ENCODE data around the gene NANOS3. TPM values are rescaled to one million over a fixed set of nuclear protein-coding genes. Genes with fewer than 3 reads are reported as not detected.
A peak's percentile ranks its signal among the peaks of the same experiment; 100 is the strongest.

The NANOS3 gene
- total and polyA plus RNA-seq, 9 donors: 0.30 to 2.4 (median 1.1) TPM; not detected in 4

GRCh38 chr19:13875824-13876223 lies 1.1 kb upstream of the NANOS3 start:
- no peak for DNase-seq
- H3K36me3 ChIP-seq: no peaks in the 10 kb centered on the region
- H3K4me3 ChIP-seq: no peak overlapping the region
- H3K4me1 ChIP-seq (ENCODE audit: insufficient read depth): peaks cover 5% of the 10 kb centered on the region
- WGBS, 3 donors: 95 to 98% (median 97%) methylated on average over 5 of the region's 5 CpGs
- H3K9me3 ChIP-seq: no peaks in the 10 kb centered on the region
- intact Hi-C loops (cut with DNase I): loop anchor here in 1 of 4 donors (10.0 kb wide), 1 partner anchor 281 kb away; no protein-coding TSS in a partner anchor
- H3K27ac ChIP-seq: no peak overlapping the region
- no peaks in the 10 kb centered on the region for H3K27me3 ChIP-seq
- TF ChIP-seq EP300 (IDR thresholded peaks at IDR 0.05): no peak
- TF ChIP-seq, protein P1, sequence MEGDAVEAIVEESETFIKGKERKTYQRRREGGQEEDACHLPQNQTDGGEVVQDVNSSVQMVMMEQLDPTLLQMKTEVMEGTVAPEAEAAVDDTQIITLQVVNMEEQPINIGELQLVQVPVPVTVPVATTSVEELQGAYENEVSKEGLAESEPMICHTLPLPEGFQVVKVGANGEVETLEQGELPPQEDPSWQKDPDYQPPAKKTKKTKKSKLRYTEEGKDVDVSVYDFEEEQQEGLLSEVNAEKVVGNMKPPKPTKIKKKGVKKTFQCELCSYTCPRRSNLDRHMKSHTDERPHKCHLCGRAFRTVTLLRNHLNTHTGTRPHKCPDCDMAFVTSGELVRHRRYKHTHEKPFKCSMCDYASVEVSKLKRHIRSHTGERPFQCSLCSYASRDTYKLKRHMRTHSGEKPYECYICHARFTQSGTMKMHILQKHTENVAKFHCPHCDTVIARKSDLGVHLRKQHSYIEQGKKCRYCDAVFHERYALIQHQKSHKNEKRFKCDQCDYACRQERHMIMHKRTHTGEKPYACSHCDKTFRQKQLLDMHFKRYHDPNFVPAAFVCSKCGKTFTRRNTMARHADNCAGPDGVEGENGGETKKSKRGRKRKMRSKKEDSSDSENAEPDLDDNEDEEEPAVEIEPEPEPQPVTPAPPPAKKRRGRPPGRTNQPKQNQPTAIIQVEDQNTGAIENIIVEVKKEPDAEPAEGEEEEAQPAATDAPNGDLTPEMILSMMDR (IDR thresholded peaks at IDR 0.05): no peak
- no peak for TF ChIP-seq POLR2A (IDR thresholded peaks at IDR 0.05)

GRCh38 chr19:13877303-13877702 lies 369 bp downstream of the NANOS3 start:
- no peak overlapping the region for H3K4me3 ChIP-seq
- intact Hi-C loops (cut with DNase I): loop anchor here in 1 of 4 donors (10.0 kb wide), 1 partner anchor 283 kb away; no protein-coding TSS in a partner anchor
- H3K4me1 ChIP-seq (ENCODE audit: insufficient read depth): peaks cover 5% of the 10 kb centered on the region
- WGBS, 3 donors: 85 to 89% (median 89%) methylated on average over 27 of the region's 27 CpGs
- no peaks in the 10 kb centered on the region for H3K9me3 ChIP-seq
- no peaks in the 10 kb centered on the region for H3K36me3 ChIP-seq
- H3K27ac ChIP-seq: no peak overlapping the region
- no peaks in the 10 kb centered on the region for H3K27me3 ChIP-seq
- TF ChIP-seq EP300 (IDR thresholded peaks at IDR 0.05): no peak
- TF ChIP-seq, protein P1 (IDR thresholded peaks at IDR 0.05): no peak
- no peak for TF ChIP-seq POLR2A (IDR thresholded peaks at IDR 0.05)
- DNase-seq: no peak

DNA sequence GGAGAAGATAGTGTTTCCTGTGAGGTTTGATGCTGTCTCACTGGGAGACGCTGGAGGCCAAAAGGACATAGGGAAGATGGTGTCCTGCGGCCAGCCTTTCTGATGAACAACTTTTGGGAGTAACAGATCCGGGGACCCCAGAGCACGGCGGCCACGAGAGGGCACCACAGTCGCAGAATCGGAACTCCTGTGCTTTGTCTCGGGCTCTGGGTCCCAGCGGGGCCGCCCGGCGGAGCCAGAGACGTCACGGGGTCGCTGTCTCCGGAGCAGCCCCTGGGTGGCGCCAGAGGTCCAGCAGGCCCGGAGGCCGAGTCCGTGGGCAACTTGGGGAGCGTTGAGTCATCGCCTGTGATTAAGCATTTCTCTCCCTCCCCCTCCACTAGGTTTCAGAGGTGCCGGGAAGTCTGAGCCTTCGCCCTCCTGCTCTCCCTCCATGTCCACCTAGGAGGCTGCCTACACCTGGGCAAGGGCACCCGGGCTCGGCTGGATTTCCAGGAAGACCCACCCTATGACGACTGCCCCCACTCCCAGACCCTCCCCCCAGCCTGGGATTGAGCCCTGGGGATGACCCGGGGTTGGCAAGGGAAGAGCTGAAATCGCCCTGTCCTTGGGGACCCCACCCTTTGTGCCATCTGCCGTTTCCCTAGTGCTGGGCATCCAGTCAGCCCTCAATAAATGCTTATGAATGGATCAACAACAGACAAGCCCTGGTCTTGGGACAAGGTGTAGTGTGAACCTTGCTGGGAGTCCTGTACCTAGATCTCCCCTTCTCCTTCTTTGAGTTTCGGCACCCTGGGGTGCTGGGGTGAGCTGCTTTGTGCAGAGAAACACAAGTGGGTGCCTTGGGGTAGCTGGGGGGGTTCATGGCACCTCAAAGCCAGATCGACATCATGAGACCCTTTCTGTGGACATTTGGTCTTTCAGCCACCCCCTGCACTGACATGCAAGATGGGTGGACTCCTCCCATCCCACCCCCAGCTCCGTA lies 3.4 kb downstream of the NANOS3 start:
- 6 to 7% (median 6%) methylated on average over 31 to 34 of the region's 34 CpGs for WGBS, 3 donors
- Histone ChIP-seq H3K36me3 (no peaks in the 10 kb centered on the region), H3K27me3 (no peaks in the 10 kb centered on the region), H3K4me1 (ENCODE audit: insufficient read depth) (peaks cover 7% of the 10 kb centered on the region), H3K27ac (peak overlapping the region; percentile 3 to 60), H3K4me3 (no peak overlapping the region), H3K9me3 (no peaks in the 10 kb centered on the region)
- TF ChIP-seq, protein P1 (IDR thresholded peaks at IDR 0.05): peak; percentile 94 to 99 (median 99)
- TF ChIP-seq EP300 (IDR thresholded peaks at IDR 0.05): no peak
- peak; percentile 25 for TF ChIP-seq POLR2A (IDR thresholded peaks at IDR 0.05)
- DNase-seq: peak; percentile 93 to 98 (median 98)
- intact Hi-C loops (cut with DNase I): loop anchor here in 3 of 4 donors (2.0 to 5.0 kb wide), 2 partner anchors 192 to 194 kb away; partner anchors contain the start of gene MISP3 (in 2 of the 3)

DNA sequence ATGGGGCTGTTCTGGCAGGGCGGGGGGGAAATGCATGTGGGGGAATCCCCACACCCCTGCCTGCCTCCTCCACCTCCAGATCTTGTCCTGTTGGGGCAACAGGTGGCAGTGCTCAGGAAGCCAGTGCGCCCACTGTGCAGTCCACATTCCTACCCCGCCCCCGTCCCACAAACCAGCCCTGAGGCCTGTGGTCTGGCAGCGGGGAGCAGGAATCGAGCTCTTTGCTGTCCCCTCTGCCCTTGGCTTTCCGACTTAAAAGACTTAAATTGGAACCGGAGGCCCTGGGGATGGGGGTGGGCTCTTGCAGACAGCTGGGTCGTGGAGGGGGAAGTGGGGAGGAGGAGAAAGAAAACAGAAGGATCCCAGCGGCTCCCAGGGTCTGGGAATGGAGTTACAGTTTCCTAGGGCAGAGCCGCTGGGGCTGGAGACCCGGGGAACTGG lies 4.3 kb downstream of the NANOS3 start:
- TF ChIP-seq, protein P1 (IDR thresholded peaks at IDR 0.05): no peak
- TF ChIP-seq EP300 (IDR thresholded peaks at IDR 0.05) (no peak), POLR2A (IDR thresholded peaks at IDR 0.05) (no peak)
- Histone ChIP-seq H3K4me3 (no peak overlapping the region), H3K27me3 (no peaks in the 10 kb centered on the region), H3K9me3 (no peaks in the 10 kb centered on the region), H3K36me3 (no peaks in the 10 kb centered on the region), H3K27ac (no peak overlapping the region), H3K4me1 (ENCODE audit: insufficient read depth) (peaks cover 7% of the 10 kb centered on the region)
- WGBS, 3 donors: 19 to 35% (median 24%) methylated on average over 12 of the region's 12 CpGs
- DNase-seq: no peak
- intact Hi-C loops (cut with DNase I): loop anchor here in 3 of 4 donors (2.0 to 5.0 kb wide), 2 partner anchors 191 to 194 kb away; partner anchors contain the start of gene MISP3 (in 2 of the 3)

All from ovary (tissue), 9 donors.